Measurements from ENCODE around the gene ZNF423.

Gene ZNF423

GRCh38 chr16:49747654-49748053 lies 108.3 kb downstream of the ZNF423 start:
- no peak for DNase-seq

GRCh38 chr16:49746545-49746944 lies 109.4 kb downstream of the ZNF423 start:
- DNase-seq, result no peak

GRCh38 chr16:49745311-49745747 lies 110.6 kb downstream of the ZNF423 start:
- DNase-seq, result no peak

- DNase-seq, result no peak
Measured at GRCh38 chr16:49744244-49745220, 111.4 kb downstream of the ZNF423 start.

GRCh38 chr16:49743658-49744057 lies 112.3 kb downstream of the ZNF423 start:
- no peak for DNase-seq

GRCh38 chr16:49743203-49743464 lies 112.8 kb downstream of the ZNF423 start:
- no peak for DNase-seq

GRCh38 chr16:49742428-49743202 lies 113.3 kb downstream of the ZNF423 start:
- no peak for DNase-seq

GRCh38 chr16:49740256-49740655 lies 115.7 kb downstream of the ZNF423 start:
- DNase-seq, result no peak

- no peak for DNase-seq
Measured at GRCh38 chr16:49739381-49739780, 116.5 kb downstream of the ZNF423 start.

- peak; percentile 29 for DNase-seq
Measured at GRCh38 chr16:49738832-49739231, 117.1 kb downstream of the ZNF423 start.

- DNase-seq, result no peak
Measured at GRCh38 chr16:49738001-49738400, 117.9 kb downstream of the ZNF423 start.

- no peak for DNase-seq
Measured at GRCh38 chr16:49737541-49737940, 118.4 kb downstream of the ZNF423 start.

- no peak for DNase-seq
Measured at GRCh38 chr16:49734331-49734730, 121.6 kb downstream of the ZNF423 start.

- no peak for DNase-seq
Measured at GRCh38 chr16:49733313-49734009, 122.5 kb downstream of the ZNF423 start.

GRCh38 chr16:49731911-49732310 lies 124.0 kb downstream of the ZNF423 start:
- DNase-seq, result no peak

- DNase-seq, result no peak
Measured at GRCh38 chr16:49730772-49731171, 125.1 kb downstream of the ZNF423 start.

GRCh38 chr16:49727611-49728010 lies 128.3 kb downstream of the ZNF423 start:
- DNase-seq, result no peak

GRCh38 chr16:49726155-49726554 lies 129.8 kb downstream of the ZNF423 start:
- DNase-seq, result no peak

- DNase-seq, result peak; percentile 27
Measured at GRCh38 chr16:49725651-49726050, 130.3 kb downstream of the ZNF423 start.

- DNase-seq, result peak; percentile 74
Measured at GRCh38 chr16:49724774-49725173, 131.1 kb downstream of the ZNF423 start.

GRCh38 chr16:49723310-49723709 lies 132.6 kb downstream of the ZNF423 start:
- DNase-seq, result no peak

GRCh38 chr16:49720225-49720624 lies 135.7 kb downstream of the ZNF423 start:
- no peak for DNase-seq

GRCh38 chr16:49717689-49718088 lies 138.2 kb downstream of the ZNF423 start:
- DNase-seq, result no peak

All from NCI-H2171 (cell line).